WERI-Rb-1 (cell line): ENCODE results near the gene COMMD10.

Experiments used
- DNase-seq: peaks from one replicate; pipeline ENCODE4 v3.0.0-alpha.2; 2020
- H3K27ac ChIP-seq: fragments of 250-450 bp; sonication (Bioruptor Pico); 2 replicates; pipeline ENCODE4 v1.5.1; 2020; ENCODE audit warnings: mild to moderate bottlenecking, moderate library complexity
- H3K27me3 ChIP-seq: fragments of 250-450 bp; sonication (Bioruptor Pico); 2 replicates; pipeline ENCODE4 v1.5.1; 2021; ENCODE audit warnings: mild to moderate bottlenecking, low read depth, moderate library complexity; ENCODE audit not compliant: insufficient read depth, severe bottlenecking
- H3K36me3 ChIP-seq: fragments of 250-450 bp; sonication (Bioruptor Pico); 2 replicates; pipeline ENCODE4 v1.5.1; 2020; ENCODE audit warnings: mild to moderate bottlenecking, moderate library complexity
- H3K4me3 ChIP-seq: 2 replicates; pipeline ENCODE4 v1.5.1; 2011; ENCODE audit warnings: low read depth, mild to moderate bottlenecking, control low read depth, low read length
- H3K9me3 ChIP-seq: fragments of 250-450 bp; sonication (Bioruptor Pico); 2 replicates; pipeline ENCODE4 v1.5.1; 2021; ENCODE audit warnings: mild to moderate bottlenecking, moderate library complexity; ENCODE audit not compliant: severe bottlenecking
- TF ChIP-seq, protein P1 (sequence below): IDR thresholded peaks from 2 replicates; pipeline ENCODE4 v1.5.1; 2011; ENCODE audit warnings: low read depth, mild to moderate bottlenecking, control low read depth, inconsistent platforms, low read length

Gene COMMD10

DNA sequence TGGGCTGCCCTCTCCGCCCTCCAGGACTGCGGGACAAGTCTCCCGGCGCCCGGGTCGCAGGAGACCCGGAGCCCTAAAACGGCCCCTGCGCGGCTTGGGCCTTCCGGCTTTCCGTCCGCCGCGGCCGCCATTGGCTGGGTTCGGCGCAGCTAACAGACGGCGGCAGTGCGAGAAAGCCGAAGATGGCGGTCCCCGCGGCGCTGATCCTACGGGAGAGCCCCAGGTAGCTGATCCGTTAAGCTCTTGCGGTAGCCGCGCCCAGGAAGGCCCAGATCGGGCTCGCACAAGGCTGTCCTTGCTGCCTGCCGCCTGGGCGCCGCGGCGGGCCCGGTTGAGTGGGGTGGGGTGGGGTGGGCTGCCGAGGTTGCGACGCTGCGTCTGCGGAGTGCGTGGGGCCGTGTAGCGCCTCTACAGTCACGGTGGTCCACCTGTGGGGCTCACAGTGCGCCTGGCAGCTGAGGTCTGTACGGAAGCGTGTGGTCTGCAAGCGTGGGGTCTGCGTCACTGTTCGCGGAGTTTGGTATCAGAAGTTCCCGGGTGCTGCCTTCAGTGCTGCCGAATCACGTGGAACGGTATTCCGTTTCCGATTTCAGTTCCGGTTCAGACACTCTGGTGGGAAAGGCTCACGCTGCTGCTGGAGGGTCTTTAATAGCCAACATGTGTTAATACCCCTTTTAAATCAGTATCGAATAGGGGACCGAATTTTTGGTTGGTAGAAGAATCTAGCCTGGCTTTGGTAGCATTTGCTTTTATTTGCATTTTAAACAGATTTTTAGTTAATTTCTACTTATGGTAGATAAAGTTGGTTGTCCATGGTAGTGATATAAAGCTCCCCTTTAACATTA is at the start of gene COMMD10:
Gene COMMD10, plus strand, starts transcription at position 155 of the 845 bp plus-strand sequence.
- peak; percentile 85 for DNase-seq
- Histone ChIP-seq H3K9me3 (no peaks in the 10 kb centered on the region), H3K27me3 (no peaks in the 10 kb centered on the region), H3K4me3 (peak within 1 kb of the TSS; percentile 93), H3K36me3 (peaks cover 6% of the 10 kb centered on the region), H3K27ac (peak within 1 kb of the TSS; percentile 92)
- TF ChIP-seq, protein P1, sequence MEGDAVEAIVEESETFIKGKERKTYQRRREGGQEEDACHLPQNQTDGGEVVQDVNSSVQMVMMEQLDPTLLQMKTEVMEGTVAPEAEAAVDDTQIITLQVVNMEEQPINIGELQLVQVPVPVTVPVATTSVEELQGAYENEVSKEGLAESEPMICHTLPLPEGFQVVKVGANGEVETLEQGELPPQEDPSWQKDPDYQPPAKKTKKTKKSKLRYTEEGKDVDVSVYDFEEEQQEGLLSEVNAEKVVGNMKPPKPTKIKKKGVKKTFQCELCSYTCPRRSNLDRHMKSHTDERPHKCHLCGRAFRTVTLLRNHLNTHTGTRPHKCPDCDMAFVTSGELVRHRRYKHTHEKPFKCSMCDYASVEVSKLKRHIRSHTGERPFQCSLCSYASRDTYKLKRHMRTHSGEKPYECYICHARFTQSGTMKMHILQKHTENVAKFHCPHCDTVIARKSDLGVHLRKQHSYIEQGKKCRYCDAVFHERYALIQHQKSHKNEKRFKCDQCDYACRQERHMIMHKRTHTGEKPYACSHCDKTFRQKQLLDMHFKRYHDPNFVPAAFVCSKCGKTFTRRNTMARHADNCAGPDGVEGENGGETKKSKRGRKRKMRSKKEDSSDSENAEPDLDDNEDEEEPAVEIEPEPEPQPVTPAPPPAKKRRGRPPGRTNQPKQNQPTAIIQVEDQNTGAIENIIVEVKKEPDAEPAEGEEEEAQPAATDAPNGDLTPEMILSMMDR, result 0 out of 2 replicates have a peak, but pooled peaks have one; percentile 3

DNA sequence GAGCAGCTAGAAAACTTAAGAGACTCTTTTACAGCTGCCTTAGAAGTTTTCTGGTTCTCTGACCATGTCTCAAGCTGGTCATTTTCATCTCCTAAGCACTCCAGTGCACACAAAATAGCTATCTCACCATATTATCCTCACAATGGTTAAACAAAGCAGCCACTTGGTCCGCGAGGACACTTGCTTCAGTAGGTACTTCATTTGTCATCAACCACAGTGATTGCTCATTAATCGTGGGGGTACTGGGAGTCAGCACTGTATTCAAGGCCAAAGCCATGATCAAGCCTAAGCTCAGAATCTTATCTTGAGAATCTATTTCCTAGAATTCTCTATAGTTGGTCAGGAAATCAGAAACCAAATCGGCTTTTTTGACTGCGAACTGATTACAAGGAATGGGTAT is 49.7 kb upstream of the COMMD10 start:
- no peak for DNase-seq
- no peaks in the 10 kb centered on the region for H3K36me3 ChIP-seq
- no peak overlapping the region for H3K4me3 ChIP-seq
- no peaks in the 10 kb centered on the region for H3K9me3 ChIP-seq
- H3K27ac ChIP-seq, result no peak overlapping the region
- H3K27me3 ChIP-seq, result no peaks in the 10 kb centered on the region
- TF ChIP-seq, protein P1, result no peak

DNA sequence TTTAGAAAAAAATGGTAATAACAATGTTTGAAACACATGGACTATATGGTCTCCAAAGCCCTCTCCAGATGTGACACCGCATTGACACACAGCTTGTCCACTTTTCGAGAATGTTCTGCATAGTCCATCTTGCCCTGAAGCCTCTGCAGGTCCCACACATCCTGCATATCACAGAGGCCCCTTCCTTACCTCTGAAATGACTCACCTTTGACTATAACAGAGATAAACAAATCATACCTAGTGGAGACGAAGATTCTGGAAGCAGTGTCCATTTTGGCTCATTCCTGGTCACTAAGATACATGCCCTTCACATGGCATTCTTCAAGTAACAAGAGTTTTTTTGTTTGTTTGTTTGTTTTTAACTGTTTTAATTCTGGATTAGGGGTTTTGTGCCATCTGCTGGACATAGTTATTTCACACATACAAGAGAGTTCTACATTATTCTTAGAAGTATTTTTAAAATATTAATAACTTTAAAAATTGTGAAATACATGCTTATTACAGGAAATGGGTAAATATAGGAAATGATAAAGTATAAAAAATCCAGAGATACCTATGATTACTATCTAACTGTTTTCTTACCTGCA is 47.5 kb upstream of the COMMD10 start:
- H3K27me3 ChIP-seq, result no peaks in the 10 kb centered on the region
- DNase-seq, result no peak
- no peak overlapping the region for H3K4me3 ChIP-seq
- no peak overlapping the region for H3K27ac ChIP-seq
- no peaks in the 10 kb centered on the region for H3K36me3 ChIP-seq
- no peaks in the 10 kb centered on the region for H3K9me3 ChIP-seq
- TF ChIP-seq, protein P1, result no peak

DNA sequence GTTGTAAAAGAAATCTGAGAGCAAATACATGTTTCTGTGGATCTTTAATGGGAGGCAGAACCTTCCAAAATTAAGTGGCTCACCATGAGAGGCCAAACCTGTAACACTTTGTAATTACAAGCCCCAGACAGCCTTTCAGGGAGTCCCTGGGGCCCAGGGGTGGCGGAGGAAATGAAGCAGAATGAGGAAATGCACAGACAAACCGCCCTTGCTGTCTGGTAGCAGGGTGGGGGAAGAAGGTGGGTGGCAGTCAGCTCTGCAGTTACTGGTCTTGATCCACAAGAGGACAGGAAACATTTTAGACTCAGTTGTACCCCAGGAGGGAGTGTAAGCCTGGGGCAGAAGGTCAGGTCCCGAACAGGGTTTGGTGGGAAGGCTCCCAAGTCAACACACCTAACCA is 46.0 kb upstream of the COMMD10 start:
- H3K36me3 ChIP-seq, result no peaks in the 10 kb centered on the region
- H3K4me3 ChIP-seq, result no peak overlapping the region
- H3K9me3 ChIP-seq, result no peaks in the 10 kb centered on the region
- no peaks in the 10 kb centered on the region for H3K27me3 ChIP-seq
- DNase-seq, result no peak
- TF ChIP-seq, protein P1, result no peak
- H3K27ac ChIP-seq, result no peak overlapping the region

DNA sequence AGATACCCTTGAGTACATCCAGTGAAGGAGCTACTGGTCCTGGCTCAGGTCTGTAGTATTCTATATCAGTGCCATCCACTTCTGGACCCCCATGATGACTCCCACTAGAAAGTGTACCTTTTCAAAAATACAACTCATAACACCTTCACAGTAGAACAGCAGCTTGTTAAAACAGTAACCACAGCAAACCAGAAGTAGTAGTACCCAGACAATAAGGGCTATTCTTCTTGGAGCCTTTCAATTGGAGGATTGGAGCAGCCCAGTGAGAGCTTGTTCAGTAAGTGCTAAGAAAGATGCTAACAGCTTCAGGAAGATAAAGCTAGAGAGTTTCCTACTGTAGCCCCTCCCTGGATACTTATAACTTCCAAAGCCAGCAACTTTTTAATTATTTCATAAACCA is 42.5 kb upstream of the COMMD10 start:
- Histone ChIP-seq H3K27me3 (no peaks in the 10 kb centered on the region), H3K4me3 (no peak overlapping the region), H3K27ac (no peak overlapping the region), H3K36me3 (no peaks in the 10 kb centered on the region), H3K9me3 (no peaks in the 10 kb centered on the region)
- TF ChIP-seq, protein P1, result no peak
- DNase-seq, result no peak
